ENCODE results near the gene NKAIN1. TPM values are rescaled to one million over a fixed set of nuclear protein-coding genes. Genes with fewer than 3 reads are reported as not detected.

NKAIN1 gene
- total and polyA plus RNA-seq, 2 of the 13 experiments (the other 11 are each of a cell fraction or from before 2014, with no cell fraction given): 0.29 to 0.40 TPM

- TF ChIP-seq AGO2 (optimal IDR thresholded peaks at IDR 0.05; ENCODE audit: low read depth, low read length): no peak
These were observed 21.0 kb downstream of the NKAIN1 start (continued) for GRCh38 chr1:31218705-31219104.

- peak overlapping the region; percentile 36; the same call in 1 of the 2 replicates for H3K4me2 ChIP-seq (ENCODE audit: low read depth, low read length)
- no TSS peak for BruUV-seq (replicated peaks)
- H3K4me3 ChIP-seq (replicated peaks in 1 of 3; ENCODE audit: insufficient read depth in 1 of 3, low read depth in 2 of 3, low read length in 3 of 3): peak overlapping the region in 1 of 3 experiments; percentile 16; a peak in 1 of 6 replicates
- DNase-seq (ENCODE audit: low spot score): no peak
- H3K27ac ChIP-seq (ENCODE audit: extremely low read length, insufficient read depth, low read length): no peak overlapping the region
- 8% methylated on average over 8 of the region's 10 CpGs for WGBS (ENCODE audit: low lambda C conversion rate)
- H2AFZ ChIP-seq (ENCODE audit: low read length): no peak overlapping the region
- in situ Hi-C loops (cut with HindIII; ENCODE audit: extremely low pct_ligation_motif_present, low pct_unique_long_range_greater_than_20kb): no loop called here
- peaks cover 0 to 20% of the 10 kb centered on the region in 2 experiments; a peak in 1 of 5 replicates for H3K27me3 ChIP-seq (ENCODE audit: control insufficient read depth in 1 of 2, insufficient read depth in 2 of 2, low read length in 2 of 2)
- TF ChIP-seq YEATS2 (CRISPR knock-in tag; IDR thresholded peaks at IDR 0.05; ENCODE audit: borderline replicate concordance) (no peak), TBL1XR1 (IDR thresholded peaks at IDR 0.05; ENCODE audit: borderline replicate concordance, low read length, partially characterized antibody) (no peak), ZNF263 (CRISPR knock-in tag; IDR thresholded peaks at IDR 0.05) (peak; percentile 52; the same call in 1 of the 2 replicates), ATF7-NPFF (CRISPR knock-in tag; IDR thresholded peaks at IDR 0.05; ENCODE audit: low read depth) (no peak), ZNF687 (CRISPR knock-in tag; IDR thresholded peaks at IDR 0.05) (peak; percentile 43), ZSCAN25 (CRISPR knock-in tag; IDR thresholded peaks at IDR 0.05) (peak; percentile 77), ZNF691 (CRISPR knock-in tag; IDR thresholded peaks at IDR 0.05; ENCODE audit: borderline replicate concordance, low read depth) (no peak), BHLHE40 (IDR thresholded peaks at IDR 0.05; ENCODE audit: low read length) (0 out of 2 replicates have a peak, but pooled peaks have one; percentile 21)
- H3K36me3 ChIP-seq (replicated peaks in 1 of 2; ENCODE audit: control insufficient read depth in 1 of 2, insufficient read depth in 2 of 2, low read length in 2 of 2): no peaks in the 10 kb centered on the region
- no peak for FAIRE-seq
- H3K9ac ChIP-seq (ENCODE audit: insufficient read depth, low read depth, low read length): no peak overlapping the region
- no peaks in the 10 kb centered on the region for H3K79me2 ChIP-seq (ENCODE audit: insufficient read depth, low read length)
- H3K9me3 ChIP-seq (ENCODE audit: low read length): no peaks in the 10 kb centered on the region
- intact Hi-C loops (cut with micrococcal nuclease; ENCODE audit: unreplicated experiment): no loop called here
- no peaks in the 10 kb centered on the region for H4K20me1 ChIP-seq (ENCODE audit: insufficient read depth, low read length)
- H3K4me1 ChIP-seq (ENCODE audit: insufficient read depth, low read length): peaks cover 9% of the 10 kb centered on the region
- POLR2A ChIA-PET: no interaction called here
- peak; percentile 27; the same call in 1 of the 3 replicates for ATAC-seq
- CTCF ChIA-PET (ENCODE audit: low intra/inter-chr PET ratio, low total read pairs): no interaction called here
These were observed 23.7 kb downstream of the NKAIN1 start for GRCh38 chr1:31216016-31216415.

Data from HepG2 (cell line).